ENCODE results near the gene CPNE9.

CPNE9 gene

GRCh38 chr3:9703736-9704346 is at the start of gene CPNE9:
TSS of gene CPNE9 (plus strand) at chr3:9703833. CDS start at chr3:9703997, 164 bp downstream.
- no peak for DNase-seq

DNA sequence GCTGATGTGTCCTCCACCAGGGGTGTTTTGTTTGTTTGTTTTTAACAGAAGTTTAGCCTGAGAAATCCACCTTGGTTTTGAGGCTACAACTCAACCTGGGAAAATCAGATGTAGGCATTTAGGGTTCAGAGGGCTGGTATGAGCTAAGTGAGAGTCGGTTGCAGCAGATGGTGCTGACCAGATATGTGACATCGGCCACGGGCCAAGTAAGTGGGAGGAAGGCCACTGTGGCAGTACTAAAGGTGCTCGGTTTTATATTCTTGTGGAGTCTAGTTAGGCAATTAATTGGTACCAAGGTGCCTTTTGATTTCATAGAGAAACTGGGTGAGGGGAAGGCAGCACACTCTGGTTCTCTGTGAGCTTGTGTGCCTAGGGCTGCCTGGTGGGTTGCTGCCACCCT is 43.8 kb upstream of the CPNE9 start:
- DNase-seq: no peak

DNA sequence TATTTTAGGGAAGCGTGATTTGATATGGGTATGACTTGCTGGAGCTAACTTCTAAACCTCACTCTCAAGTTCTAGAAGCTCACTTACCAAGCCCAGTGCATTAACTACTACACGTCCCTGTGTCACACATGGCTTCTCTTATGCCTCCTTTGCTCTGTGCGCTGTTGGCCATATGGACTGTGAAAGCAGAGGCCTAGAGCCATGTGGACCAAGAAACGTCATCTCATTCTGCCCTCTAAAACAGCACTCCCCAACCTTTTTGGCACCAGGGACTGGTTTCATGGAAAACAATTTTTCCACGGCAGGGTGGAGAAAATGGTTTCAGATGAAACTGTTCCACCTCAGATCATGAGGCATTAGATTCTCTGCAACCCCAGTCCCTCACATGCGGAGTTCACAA is 42.7 kb upstream of the CPNE9 start:
- no peak for DNase-seq

DNA sequence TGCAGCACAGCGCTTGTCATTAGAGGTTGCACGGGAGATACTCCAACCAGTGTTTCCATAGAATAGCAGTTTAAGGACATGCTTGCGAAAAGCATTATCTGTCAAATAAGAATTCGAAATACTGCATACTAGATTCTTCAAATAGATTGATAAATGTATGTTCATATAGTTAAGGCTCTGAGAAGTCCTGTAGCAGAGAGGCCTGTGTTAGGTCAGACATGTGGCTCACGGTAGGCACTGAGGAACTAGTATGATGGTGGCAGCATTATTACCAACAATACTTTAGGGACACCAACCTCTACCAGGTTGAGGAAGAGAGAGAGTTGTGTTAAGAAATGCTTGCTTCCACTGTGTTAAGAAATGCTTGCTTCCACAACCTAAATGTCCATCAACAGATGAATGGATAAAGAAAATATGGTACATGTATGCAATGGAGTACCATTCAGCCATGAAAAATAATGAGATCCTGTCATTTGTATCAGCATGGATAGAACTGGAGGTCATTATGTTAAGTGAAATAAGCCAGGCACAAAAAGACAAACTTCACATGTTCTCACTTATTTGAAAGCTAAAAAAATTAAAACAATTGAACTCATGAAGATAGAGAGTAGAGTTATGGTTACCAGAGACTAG is 39.4 kb upstream of the CPNE9 start:
- DNase-seq: no peak

DNA sequence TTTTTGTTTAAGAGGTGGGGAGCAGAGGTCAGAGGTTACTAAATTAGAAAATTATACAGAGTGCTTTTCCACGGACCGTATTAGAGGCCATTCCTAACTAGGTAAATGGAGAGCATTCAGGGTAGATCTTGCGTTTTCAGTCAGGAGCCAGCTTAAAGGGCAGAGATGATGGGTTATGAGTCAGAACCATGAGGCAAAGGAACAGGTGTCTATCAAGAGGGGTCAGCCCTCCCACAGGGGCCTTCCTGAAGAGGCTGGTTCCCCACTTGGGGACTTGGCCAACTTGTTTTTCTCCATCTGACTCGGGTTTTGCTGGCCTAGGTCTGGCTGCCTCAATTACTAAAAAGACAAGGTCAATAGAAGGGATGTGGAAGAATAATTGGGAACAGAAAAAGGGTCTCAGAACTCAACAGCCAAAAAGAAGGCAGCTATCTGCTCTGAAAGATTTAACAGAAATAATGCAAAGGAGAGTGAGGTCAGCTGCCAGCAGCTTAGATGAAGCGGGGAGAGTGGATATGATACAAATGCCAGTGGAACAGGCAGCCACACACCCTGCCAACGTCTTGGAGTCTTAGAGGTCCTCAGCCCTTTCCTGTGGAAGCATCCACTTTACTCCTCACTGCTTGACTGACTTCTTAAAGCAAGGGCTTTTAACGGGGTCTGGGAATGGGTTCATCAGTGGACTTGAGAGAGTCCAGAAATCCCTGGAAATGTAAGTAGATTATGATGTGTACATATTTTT is 36.8 kb upstream of the CPNE9 start:
- DNase-seq: no peak

DNA sequence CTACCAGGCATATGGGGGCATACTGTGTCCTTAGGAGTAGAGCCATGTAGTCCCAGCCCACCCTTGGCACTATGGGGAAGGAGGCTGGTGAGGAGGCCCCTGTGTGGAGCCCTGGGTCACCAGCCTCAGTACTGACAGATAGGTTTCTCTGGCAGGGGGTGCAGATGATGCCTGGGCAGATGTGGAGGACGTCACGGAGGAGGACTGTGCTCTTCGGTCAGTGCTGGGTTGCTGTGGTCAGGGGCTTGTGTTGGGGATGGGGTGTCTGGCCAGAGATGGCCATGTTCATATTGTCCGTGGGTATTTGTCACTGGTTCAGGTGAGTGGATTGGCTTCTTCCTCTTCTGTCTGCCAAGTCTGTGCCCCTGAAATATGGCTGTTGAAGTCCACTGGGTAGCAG is 34.4 kb upstream of the CPNE9 start:
- no peak for DNase-seq

- no peak for DNase-seq
These were observed 33.8 kb upstream of the CPNE9 start for GRCh38 chr3:9669720-9670432.

DNA sequence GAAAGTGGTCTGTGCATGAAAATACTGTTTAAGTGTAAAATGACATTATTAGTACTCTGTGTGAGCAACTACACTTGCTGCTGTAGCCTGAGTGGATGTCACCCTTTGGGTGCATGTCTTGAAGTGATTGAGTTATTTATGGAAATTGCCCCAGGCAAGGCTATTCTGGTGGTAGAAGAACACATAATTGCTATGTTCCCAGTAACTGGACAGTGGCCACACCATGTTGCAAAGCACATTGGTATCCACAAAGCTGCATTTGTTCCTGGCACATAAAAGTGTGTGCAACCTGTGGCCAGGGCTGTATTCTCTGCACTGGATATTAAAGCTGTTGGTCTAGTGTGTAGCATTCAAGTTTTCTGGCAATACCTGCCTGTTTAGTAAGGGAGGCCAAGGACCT is 30.6 kb upstream of the CPNE9 start:
- no peak for DNase-seq

- no peak for DNase-seq
These were observed 29.9 kb upstream of the CPNE9 start for GRCh38 chr3:9673752-9674151.

DNA sequence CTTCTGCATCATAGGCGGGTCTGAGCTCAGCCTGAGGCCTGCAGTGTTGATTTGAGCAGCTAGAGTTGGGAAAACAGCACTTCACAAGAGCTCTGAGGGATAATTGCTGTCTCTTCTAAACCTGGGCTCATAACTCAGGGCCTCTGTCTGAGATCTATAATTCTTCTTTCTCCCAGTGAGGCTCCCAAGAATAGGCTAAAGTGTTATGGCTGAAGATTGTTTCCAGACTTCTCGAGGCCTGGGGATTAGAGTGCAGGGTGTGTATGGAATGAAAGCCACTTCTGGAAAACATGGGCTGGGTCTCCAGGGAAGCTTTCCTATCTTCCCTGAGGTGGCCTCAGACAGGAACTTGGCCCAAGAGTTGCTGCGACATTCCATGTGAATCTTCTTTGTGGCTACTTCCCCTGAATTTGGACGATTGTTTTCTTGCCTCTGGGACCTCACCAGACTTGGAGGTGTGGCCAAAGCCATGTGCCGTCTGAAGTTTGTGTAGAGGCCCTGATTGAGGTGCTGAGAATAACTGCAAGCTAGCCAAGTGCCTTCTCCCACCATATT is 27.8 kb upstream of the CPNE9 start:
- DNase-seq: no peak

GRCh38 chr3:9676785-9677184 is 26.8 kb upstream of the CPNE9 start:
- no peak for DNase-seq

- DNase-seq: no peak
These were observed 25.1 kb upstream of the CPNE9 start for GRCh38 chr3:9678493-9678892.

DNA sequence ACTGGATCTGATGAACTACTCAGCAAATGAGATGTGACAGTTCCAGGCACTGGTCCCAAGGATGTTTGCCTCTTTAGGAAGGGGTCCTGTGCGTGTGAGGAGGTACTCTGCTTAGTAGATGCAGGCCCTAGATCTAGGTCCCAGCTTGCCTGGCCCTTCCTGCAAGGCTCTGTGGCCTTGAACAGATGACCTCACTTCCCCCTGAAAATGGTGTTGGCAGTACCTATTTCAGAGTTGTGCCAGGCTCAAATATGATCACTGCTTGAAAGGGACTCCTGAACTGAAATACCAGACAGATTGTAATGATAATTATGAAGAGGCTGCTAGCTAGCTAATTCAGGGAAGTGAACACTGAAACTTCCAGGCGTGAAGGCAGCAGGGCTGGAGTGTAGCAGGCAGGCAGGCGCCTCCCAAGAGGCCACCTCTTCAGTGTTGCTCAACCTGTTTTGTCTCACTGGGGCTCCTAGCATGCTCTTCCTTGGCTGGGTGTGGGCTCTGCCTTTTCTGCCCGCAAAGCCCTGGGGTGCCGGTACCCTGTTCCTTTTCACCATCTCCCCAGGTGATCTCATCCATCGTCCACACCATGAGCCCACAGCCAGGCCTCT is 24.1 kb upstream of the CPNE9 start:
- peak; percentile 51 for DNase-seq

GRCh38 chr3:9681011-9681722 is 22.5 kb upstream of the CPNE9 start:
- no peak for DNase-seq

- DNase-seq: no peak
These were observed 21.9 kb upstream of the CPNE9 start for GRCh38 chr3:9681723-9682081.

- DNase-seq: no peak
These were observed 21.5 kb upstream of the CPNE9 start for GRCh38 chr3:9682096-9682495.

- no peak for DNase-seq
These were observed 20.2 kb upstream of the CPNE9 start for GRCh38 chr3:9683426-9683825.

GRCh38 chr3:9685216-9686049 is 18.2 kb upstream of the CPNE9 start:
- no peak for DNase-seq

DNA sequence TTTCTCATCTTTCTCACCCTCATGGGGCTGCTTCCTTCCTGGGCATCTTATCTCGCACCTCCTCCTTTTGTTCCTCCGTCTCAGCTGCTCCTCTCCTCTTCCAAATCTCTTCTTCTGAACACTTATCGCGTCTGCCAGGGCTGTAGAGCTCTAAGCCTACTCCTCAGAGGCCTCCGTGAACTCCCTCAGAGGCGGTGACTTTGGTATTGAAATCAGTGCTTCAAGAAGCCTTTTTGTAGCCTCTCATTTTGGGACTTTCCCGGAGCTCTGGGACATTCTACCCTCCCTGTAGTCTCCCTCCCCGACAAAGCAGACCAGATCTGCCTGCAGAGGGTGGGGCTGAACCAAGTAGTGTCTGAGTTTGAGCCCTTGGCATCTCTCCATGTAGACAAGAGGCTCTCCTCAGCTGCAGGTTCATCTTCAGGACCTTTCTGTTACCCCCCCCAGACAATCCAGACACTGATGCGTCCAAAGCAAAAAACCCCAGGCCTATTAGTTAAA is 17.5 kb upstream of the CPNE9 start:
- DNase-seq: no peak

DNA sequence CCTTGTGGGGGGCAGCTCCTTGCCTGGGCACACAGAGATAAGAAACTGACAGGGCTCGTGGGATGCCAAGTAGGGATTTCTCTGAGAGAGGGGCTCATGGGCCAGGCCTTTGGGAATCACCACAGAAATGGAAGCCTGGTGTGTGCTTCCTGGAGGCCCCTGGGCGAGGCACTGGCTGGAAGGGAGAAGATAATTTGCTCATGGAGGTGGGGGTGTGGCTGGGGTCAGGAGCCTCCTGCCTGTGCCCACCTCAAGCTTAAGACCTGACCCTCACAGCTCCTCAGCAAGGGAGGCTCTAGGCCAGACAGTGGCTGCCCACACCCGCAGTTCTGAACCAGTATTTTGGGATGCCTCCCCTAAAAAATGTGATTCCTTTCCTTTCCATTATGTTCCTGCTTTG is 16.9 kb upstream of the CPNE9 start:
- DNase-seq: no peak

DNA sequence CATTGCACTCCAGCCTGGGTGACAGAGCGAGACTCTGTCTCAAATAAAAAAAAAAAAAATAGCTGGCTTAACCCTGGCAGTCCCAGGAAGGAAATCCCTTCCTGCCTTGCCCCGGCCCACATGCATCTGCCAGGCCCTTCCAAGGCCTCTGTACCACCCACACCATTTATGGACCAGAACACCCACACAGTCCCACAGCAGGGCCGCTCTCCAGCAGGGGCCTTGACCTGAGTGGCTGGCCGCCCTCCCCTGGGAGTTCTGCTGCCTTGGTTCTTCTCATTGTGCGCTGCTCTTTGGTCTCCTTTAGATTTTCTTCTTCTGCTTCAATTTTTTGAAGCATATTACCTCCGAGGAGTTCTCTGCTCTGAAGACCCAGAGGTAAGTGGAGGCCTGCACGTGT is 16.1 kb upstream of the CPNE9 start:
- DNase-seq: no peak
